SK-N-SH (cell line): ENCODE measurements around the gene SOX8.

Experiments
- CTCF ChIP-seq: fragments of 200-600 bp; sonication (generic); IDR thresholded peaks from 2 replicates; pipeline ENCODE4 v1.6.1; 2017; ENCODE audit warnings: antibody characterized with exemption, mild to moderate bottlenecking, moderate library complexity
- GABPA ChIP-seq: IDR thresholded peaks from 2 replicates; pipeline ENCODE4 v1.4.0; 2012; ENCODE audit warnings: low read depth, mild to moderate bottlenecking
- SIN3A ChIP-seq: IDR thresholded peaks from 2 replicates; pipeline ENCODE4 v1.6.1; 2012; ENCODE audit warnings: low read depth, mild to moderate bottlenecking, low read length, moderate library complexity, borderline replicate concordance
- TEAD4 ChIP-seq: IDR thresholded peaks from 2 replicates; pipeline ENCODE4 v1.4.0; 2012; ENCODE audit warnings: mild to moderate bottlenecking, borderline replicate concordance; ENCODE audit not compliant: insufficient read depth

GRCh38 chr16:973366-973765 lies 8.2 kb upstream of the SOX8 start:
- TF ChIP-seq GABPA (no peak), SIN3A (no peak), CTCF (no peak), TEAD4 (no peak)
